Fibroblast of lung (primary cell): ENCODE measurements around the gene ABCD4.

Source experiments
- CTCF ChIP-seq, 2 donors: IDR thresholded peaks in 1 of 2; conservative IDR thresholded peaks in 1 of 2; 1 replicate in 1 of 2; 2 replicates in 1 of 2; pipeline ENCODE4 v1.5.1; 2011 to 2012; ENCODE audit warnings: low read length in 2 of 2, control low read depth in 1 of 2, inconsistent platforms in 1 of 2, low read depth in 1 of 2, mild to moderate bottlenecking in 1 of 2
- EZH2 ChIP-seq: IDR thresholded peaks from 2 replicates; pipeline ENCODE4 v1.5.1; 2012; ENCODE audit warnings: low read length, control low read depth, mild to moderate bottlenecking; ENCODE audit errors: missing control alignments

GRCh38 chr14:74263181-74263580, 39.6 kb downstream of the ABCD4 start:
- TF ChIP-seq EZH2, result no peak
- TF ChIP-seq CTCF (conservative IDR thresholded peaks at IDR 0.05 in 1 of 2, IDR thresholded peaks at IDR 0.05 in 1 of 2; ENCODE audit: low read depth in 1 of 2, low read length in 2 of 2), result no peak
